AG04449 (cell line): ENCODE measurements around the gene RNF152.

ENCODE experiments used
- CTCF ChIA-PET: fragments of 350-600 bp; formaldehyde crosslinking; extraction: SDS; loops from one replicate; lab custom pipeline; 2021; ENCODE audit warnings: antibody characterized with exemption; lab: Yijun Ruan, JAX
- POLR2A ChIA-PET: fragments of 400-600, 350-600 bp; formaldehyde crosslinking; extraction: SDS; loops from one replicate; lab custom pipeline; 2020; ENCODE audit warnings: antibody characterized with exemption, inconsistent platforms; lab: Yijun Ruan, JAX
- DNase-seq: peaks from one replicate; pipeline ENCODE4 v3.0.0-alpha.2; 2010; ENCODE audit warnings: low read depth, low spot score
- H3K4me3 ChIP-seq: 2 replicates; pipeline ENCODE4 v1.5.1; 2011; ENCODE audit warnings: low read depth, mild to moderate bottlenecking, control low read depth, low read length
- CTCF ChIP-seq: IDR thresholded peaks from one replicate; pipeline ENCODE4 v1.5.1; 2011; ENCODE audit warnings: mild to moderate bottlenecking, moderate library complexity, low read length, control low read depth, inconsistent platforms; ENCODE audit not compliant: insufficient read depth; ENCODE audit errors: missing control alignments

RNF152 gene

DNA sequence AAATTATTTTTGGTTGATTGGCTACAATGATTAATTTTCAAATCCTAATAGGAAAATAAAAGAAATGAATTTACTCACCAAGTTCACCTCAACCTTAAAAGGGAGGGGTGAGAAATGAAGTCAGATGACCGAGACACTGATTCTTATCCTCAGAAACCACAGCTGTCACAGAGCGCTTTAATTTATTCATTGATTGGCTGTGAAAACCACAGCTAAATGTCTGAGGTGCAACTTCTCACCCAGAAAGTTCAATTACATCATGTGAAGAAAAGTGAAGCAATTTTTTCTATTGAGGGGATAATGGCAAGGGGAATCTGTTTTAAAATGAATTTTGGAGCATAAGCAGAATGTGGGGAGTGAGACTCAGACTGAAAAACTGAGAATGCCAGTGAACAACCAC lies 128.4 kb downstream of the RNF152 start:
- no peak for DNase-seq
- CTCF ChIA-PET, result interaction anchor here (1.7 kb wide), 1 partner anchor 183 kb away, joined by 7 read pairs; no protein-coding TSS in a partner anchor
- no peak overlapping the region for H3K4me3 ChIP-seq
- POLR2A ChIA-PET, result interaction anchor here (0.6 kb wide), 1 partner anchor 33 kb away, joined by 3 read pairs; no protein-coding TSS in a partner anchor
- no peak for TF ChIP-seq CTCF

GRCh38 chr18:61761875-61762274 lies 130.9 kb downstream of the RNF152 start:
- DNase-seq, result no peak
- H3K4me3 ChIP-seq, result no peak overlapping the region
- ChIA-PET POLR2A (no interaction called here), CTCF (no interaction called here)
- TF ChIP-seq CTCF, result no peak
